Putamen (tissue), 1 donor: ENCODE measurements around the gene OGFRL1.

Experiments used
- DNase-seq: peaks from one replicate; pipeline ENCODE4 v3.0.0-alpha.2; 2016; ENCODE audit warnings: low spot score

OGFRL1 gene

GRCh38 chr6:71287038-71287437 is 1.6 kb upstream of the OGFRL1 start:
- no peak for DNase-seq

DNA sequence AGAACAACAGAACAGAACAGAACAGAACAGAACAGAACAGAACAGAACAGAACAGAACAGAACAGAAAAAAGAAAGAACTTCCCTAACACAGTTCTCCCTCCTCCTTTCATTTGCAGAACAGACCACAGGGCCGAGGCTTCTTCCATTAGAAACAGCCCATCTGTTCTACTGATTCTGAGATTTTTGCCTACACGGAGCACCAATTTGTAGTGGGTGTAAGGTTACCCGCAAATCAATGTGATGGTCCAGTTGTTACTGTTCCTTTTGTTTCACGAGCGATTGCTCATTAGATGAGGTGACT is 734 bp upstream of the OGFRL1 start:
- no peak for DNase-seq

GRCh38 chr6:71289039-71289801 is 609 bp downstream of the OGFRL1 start:
- peak; percentile 48 for DNase-seq

DNA sequence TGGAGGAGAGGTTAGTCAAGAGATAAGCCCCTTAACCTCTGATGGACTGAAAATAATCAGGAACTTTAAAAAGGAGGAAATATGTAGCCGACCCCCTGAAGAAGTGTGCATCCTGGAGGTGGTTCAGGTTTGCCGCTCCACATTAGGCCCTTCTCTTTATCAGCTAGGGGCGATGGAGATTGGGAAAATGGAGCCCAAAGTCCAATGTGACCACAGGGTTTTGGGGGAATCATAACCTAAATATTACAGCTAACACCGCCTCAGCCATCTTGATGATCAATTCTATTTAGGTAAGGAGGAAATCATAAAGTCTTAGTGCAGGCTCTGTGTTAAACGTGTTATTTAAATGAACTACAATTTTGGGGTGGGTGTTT is 1.2 kb downstream of the OGFRL1 start:
- DNase-seq, result no peak

- no peak for DNase-seq
These were observed 2.0 kb downstream of the OGFRL1 start for GRCh38 chr6:71290611-71291010.

GRCh38 chr6:71292001-71292400 is 3.4 kb downstream of the OGFRL1 start:
- DNase-seq, result peak; percentile 63

GRCh38 chr6:71294121-71294523 is 5.5 kb downstream of the OGFRL1 start:
- no peak for DNase-seq

- no peak for DNase-seq
These were observed 9.8 kb downstream of the OGFRL1 start for GRCh38 chr6:71298459-71298858.

GRCh38 chr6:71299541-71300470 is 11.2 kb downstream of the OGFRL1 start:
- DNase-seq, result no peak

GRCh38 chr6:71300561-71301168 is 12.1 kb downstream of the OGFRL1 start:
- no peak for DNase-seq

DNA sequence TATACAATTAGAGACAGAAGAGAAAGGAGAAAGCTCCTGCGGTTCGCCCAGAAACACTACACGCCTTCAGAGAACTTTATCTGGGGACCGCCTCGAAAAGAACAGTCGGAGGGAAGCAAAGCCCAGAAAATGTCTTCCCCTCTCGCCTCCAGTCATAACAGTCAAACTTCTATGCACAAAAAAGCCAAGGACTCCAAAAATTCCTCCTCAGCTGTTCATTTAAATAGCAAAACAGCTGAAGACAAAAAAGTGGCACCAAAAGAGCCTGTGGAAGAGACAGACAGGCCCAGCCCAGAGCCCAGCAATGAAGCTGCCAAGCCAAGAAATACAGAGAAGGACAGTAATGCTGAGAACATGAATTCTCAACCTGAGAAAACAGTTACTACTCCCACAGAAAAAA is 12.9 kb downstream of the OGFRL1 start:
- DNase-seq, result no peak

DNA sequence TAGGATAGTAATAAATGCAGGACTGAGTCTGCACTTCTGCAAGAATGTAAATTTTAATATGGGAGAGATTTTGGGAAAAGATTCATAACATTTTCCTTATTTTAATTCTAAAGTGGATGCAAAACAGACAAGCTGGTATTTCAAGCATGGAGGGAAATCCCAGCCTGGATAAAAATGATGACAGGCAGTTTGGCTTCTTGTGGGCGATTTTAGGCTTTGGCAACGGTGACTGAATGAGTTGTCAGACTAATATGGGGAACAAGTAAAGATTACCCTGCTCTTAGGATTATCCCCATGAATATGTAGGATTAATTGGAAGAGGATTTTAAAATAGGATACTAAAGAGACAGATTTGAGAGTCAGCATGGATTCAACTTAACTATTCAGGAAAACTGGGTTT is 21.0 kb downstream of the OGFRL1 start:
- no peak for DNase-seq

DNA sequence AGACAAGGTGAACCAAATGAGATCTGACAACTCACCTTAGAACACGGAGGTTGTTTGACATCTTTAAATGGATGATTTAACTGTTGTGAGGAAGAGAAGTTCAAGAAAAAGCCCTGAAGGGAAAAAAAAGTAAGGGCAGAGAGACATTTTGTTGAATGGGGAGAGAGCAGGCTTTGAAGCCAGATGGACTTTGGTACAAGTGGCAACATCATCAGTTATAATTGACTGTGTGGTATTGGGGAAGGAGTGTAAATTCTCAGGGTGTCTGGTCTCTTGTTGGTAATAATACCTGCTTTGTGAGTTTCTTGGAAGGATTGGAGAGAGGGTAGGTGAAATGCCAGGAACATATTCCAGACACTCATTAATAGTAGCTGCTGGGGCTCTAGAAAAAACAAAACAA is 21.6 kb downstream of the OGFRL1 start:
- no peak for DNase-seq

DNA sequence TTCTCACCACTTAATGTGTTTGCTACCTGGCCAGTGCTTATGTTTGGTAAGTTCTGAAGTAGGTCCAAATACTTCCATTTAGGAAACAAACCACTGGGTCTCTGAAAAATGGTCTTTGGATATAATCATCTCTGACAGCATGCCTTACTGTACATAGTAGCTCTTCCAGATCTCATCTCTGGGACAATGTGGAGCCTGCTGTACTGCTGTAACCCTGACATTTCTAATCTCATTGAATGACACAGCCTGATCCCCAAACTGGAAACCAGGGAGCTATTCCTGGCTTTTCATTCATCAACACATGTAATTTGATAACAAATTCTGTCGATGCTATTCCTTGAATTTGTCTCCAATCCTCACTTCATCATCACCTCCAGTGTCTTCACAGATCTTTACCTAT is 23.5 kb downstream of the OGFRL1 start:
- no peak for DNase-seq

GRCh38 chr6:71317441-71317840 is 28.8 kb downstream of the OGFRL1 start:
- DNase-seq, result no peak

GRCh38 chr6:71320041-71320440 is 31.4 kb downstream of the OGFRL1 start:
- DNase-seq, result no peak

GRCh38 chr6:71321314-71321713 is 32.7 kb downstream of the OGFRL1 start:
- no peak for DNase-seq

DNA sequence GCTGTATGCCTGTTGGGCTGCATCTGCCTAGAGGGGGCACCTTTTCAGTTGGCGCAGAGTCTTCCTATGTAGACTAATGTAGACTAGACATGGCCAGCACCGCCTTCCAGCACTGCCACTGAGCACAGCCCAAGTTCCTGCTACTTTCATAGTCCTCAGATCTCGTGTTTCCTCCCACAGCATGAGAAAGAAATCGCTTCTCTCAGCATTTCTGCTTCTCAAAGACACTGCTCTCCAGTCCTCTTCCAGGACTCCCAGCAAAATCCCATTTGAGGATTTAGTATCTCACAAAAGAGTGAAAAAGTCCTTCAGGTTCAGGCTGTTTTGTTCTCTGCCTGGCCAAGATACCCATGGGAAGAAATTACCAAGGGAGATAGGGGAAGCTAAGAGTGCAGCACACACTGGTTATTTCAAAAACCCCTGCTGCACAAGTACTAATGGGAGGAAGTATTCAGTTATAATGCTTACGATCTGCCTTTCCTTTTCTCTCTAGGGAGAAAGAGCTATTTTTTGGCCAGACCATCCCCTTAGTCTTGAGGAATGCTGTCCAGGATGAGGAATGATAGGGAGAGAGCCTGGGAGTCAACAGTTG is 35.7 kb downstream of the OGFRL1 start:
- no peak for DNase-seq

DNA sequence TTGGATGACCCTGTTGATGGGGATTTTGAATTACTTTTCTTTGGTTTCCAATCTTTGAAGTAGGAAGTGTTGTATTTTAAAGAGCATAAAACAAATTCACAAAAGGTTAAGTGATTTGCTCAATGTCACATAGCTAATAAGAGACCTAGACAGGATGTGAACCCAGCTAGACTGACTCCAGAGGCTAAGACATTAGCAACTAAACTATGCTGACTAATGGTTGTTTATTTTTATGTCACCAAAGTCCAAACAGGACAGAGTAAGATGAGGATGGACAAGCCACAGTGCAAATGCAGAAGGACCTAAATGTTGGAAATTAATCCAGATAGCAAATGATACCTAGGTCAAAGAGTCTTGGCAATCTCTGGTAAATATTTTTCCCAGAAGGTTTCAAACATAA is 38.0 kb downstream of the OGFRL1 start:
- DNase-seq, result no peak

- no peak for DNase-seq
These were observed 41.9 kb downstream of the OGFRL1 start for GRCh38 chr6:71330501-71330900.

DNA sequence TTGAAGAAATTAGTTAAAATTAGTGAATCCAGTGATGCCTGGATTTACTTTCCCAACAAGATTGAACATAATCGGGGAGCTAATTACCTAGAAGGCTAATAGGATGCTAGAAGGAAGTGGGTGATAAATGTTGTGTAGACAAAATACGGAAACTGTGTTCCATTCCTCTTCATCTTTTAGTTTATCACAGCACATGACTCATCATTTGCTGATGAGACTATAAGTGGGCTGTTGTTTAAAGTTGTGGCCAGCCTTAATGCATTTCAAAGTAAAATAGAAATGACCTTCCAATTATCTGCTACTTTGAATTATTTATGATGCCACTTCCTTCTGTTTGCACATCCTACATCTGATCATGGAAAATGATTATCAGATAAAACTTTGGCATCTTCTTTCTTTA is 43.4 kb downstream of the OGFRL1 start:
- no peak for DNase-seq

DNA sequence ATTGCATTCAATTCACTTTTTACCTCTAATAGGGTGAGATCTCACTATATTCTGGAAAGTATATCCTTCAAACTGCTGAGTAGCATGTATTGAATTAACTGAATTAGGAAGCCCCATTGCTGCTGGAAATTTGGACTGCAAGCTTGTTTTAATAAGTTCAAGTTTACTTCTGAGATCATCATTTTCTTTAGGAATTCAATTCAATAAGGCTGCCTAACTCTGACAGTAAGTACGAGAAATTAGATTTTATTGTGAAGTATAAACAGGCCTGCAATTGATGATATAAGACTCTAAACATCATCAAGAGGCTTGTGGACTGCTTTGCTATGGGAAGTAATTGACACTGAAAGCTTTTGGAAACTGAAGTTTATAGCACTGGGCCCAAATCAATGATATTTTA is 44.4 kb downstream of the OGFRL1 start:
- DNase-seq, result no peak

DNA sequence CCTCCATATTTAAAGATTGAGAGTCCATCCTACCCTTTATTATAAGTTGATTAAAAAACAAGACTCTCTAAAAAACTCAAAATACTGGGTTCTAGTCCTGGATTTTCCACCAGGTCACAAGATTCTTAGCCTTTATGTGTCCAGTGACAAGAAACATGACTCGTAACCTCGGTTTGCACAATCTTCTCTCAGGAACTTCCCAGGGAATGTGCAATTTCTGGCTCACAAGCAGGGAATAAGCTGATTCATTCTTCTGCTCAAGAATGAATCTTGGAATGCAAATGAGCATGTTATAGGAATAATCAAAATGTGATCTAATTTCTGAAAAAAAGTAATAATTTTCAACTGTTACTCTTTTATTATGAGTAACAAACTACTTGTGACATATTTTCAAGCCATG is 45.1 kb downstream of the OGFRL1 start:
- no peak for DNase-seq
